GM18517 (cell line): ENCODE measurements around the gene TLE6.
"Not testable (repeated sequence)": the region's sequence is repeated elsewhere in the genome, so short reads cannot be mapped to it uniquely, and the experiment has no call there.

Experiments
- ATAC-seq: cut with Tn5 transposase; IDR thresholded peaks from one replicate; pipeline ENCODE4 v1.9.1; 2021; ENCODE audit warnings: mild to moderate bottlenecking, moderate library complexity; ENCODE audit not compliant: unreplicated experiment

Gene TLE6

GRCh38 chr19:2977001-2977745, at the start of gene TLE6:
TSS of gene TLE6 (plus strand) at chr19:2977564. CDS start at chr19:2978234, 670 bp downstream.
- peak; percentile 83 for ATAC-seq

DNA sequence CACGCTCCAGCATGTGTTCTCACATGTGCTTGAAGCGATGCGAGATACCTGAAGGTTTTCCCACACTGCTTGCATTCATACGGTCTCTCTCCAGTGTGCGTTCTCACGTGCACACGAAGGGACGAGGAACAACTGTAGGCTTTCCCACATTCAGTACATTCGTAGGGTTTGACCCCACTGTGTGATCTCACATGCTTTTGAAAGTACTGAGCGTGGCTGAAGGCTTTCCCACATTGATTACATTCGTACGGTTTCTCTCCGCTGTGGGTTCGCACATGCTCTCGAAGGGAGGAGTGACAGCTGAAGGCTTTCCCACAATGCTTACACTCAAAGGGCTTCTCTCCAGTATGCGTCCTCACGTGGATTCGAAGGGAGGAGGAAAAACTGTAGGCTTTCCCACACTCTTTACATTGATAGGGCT, 43.9 kb upstream of the TLE6 start:
- ATAC-seq, result no peak

- not testable (repeated sequence) for ATAC-seq
These were observed 41.5 kb upstream of the TLE6 start for GRCh38 chr19:2935863-2936262.

DNA sequence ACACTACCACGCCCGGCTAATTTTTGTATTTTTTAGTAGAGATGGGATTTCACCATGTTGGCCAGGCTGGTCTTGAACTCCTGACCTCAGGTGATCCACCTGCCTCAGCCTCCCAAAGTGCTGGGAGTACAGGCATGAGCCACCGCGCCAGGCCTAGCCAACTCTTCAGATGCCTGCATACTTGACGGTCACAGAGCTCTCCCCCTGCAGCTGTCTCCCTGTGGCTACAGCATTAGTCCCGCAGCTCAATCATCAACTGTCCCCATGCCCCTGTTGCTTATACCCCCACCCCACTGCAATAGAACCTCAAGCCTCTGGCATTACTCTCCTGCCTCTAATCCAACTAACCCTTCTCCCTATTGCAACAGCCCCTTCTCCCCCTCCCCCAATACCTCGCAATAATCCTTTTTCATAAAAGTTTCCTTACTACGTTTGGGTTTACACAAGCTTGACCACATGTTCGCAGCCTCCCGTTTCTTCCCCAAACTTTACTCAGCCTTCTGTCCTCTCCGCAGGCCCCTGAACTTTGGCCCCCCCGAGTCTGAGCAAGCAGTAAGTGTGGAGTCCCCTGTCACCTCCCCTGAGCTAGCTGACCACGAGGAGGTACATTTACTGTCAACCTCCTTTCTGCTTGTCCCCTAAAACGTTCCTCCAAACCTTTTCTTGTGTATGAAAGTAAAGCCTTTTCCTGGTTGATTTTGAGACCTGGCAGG, 34.3 kb upstream of the TLE6 start:
- no peak for ATAC-seq

GRCh38 chr19:2944403-2944774, 33.0 kb upstream of the TLE6 start:
- no peak for ATAC-seq

DNA sequence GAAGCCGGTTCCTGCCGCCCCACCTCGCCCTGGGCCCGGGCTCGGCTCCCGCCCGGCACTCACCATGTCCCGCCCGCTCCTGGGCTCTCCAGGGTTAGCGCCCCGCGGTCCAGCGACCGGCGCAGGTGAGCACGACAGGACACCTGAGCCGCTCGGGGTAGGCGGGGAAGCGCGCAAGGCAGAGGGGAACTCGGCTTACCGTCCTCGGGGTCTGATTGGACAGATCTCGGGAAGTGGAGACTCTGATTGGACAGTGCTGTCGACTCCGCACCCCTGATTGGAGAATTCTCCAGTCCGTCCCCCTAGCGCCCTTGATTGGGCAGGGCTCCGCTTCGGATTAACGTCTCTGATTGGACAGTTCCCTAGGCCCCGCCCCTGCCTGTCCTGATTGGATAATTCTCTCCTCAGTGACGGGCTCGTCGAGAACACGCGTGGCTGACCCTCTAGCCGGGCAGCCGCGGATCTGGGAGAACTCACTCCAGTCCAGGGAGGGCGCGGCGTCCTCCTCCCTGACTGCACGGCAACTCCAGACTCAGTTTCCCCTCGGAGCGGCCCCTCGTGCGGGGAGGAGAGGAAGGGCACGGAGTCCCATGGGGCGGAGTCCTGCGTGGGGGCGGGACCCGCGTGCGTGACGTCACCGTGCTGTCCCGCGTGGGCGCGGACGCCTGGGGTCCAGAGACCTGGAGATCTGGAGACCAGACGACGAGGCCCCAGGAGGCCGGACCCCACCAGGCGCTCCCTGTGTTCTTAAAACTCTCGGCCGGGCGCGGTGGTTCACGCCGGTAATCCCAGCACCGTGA, 32.4 kb upstream of the TLE6 start, which contains the start of gene ZNF77:
TSS of gene ZNF77 (minus strand) at position 197 of the 800 bp plus-strand sequence. CDS start at position 66, 131 bp downstream.
- ATAC-seq, result peak; percentile 91

GRCh38 chr19:2945575-2946184, 31.7 kb upstream of the TLE6 start:
- no peak for ATAC-seq

DNA sequence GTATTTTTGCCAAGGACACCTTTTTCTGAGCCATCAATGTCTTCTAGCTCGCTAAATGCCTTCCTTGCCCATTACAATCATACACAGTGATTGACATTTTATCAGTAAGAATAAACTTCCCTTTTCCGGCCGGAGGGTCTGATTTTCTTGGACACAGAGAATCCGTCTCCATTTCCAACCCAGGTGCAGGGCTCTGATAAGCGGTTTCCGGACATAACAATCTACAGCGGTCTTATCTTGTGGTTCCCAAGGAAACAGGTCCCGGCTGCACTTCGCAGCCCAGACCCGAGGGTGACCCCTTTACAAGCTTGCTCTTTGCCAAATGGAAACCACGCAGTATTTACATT, 27.5 kb upstream of the TLE6 start:
- no peak for ATAC-seq

- ATAC-seq, result peak; percentile 97
These were observed 26.9 kb upstream of the TLE6 start for GRCh38 chr19:2950286-2951124.

DNA sequence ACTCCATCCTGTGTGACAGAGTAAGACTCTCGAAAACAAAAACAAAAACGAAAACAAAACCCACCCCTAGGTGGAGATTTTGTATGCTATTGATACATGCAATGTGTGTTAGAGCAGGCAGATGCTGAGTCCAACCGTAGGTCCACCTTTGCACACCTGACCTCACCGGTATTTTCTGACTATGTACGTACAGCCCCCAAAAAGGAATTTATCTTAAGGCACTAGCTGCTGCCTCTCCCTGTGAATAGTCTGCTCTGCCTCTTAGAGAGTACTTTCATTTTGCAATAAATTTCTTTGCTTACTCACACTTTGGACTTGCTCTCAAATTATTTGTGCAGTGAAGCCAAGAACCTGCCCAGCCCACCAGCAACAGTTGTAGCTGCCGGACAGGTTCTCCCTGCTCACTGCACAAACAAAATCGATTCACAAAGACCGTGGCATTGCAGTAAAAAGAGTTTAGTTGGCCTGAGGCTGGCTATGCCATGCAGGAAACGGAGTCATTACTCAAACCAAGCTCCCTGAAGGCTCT, 24.3 kb upstream of the TLE6 start:
- no peak for ATAC-seq

DNA sequence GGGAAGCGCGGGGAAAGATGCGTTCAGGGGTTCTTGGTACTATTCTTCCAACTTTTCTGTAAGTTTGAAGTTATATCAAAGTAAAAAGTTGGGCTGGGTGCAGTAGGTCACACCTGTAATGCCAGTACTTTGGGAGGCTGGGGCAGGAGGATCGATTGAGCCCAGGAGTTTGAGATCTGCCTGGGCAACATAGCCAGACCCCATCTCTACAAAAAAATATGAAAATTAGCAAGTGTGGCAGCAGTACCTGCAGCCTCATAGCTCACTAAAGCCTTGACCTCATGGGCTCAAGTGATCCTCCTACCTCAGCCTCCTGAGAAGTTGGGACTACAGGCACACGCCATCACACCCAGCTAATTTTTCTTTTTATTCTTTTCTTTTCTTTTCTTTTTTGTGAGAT, 20.2 kb upstream of the TLE6 start:
- ATAC-seq, result no peak

DNA sequence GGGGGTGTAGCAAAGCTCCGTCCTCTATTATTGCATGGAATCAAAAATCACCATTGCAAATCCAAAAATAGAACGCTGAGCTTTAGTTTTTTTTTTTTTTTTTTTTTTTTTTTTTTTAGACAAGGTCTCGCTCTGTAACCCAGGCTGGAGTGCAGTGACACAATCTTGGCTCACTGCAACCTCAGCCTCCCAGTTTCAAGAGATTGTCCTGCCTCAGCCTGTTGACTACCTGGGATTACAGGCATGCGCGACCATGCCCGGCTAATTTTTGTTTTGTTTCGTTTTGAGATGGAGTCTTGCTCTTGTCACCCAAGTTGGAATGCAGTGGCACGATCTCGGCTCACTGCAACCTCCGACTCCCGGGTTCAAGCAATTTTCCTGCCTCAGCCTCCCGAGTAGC, 17.2 kb upstream of the TLE6 start:
- ATAC-seq, result no peak

DNA sequence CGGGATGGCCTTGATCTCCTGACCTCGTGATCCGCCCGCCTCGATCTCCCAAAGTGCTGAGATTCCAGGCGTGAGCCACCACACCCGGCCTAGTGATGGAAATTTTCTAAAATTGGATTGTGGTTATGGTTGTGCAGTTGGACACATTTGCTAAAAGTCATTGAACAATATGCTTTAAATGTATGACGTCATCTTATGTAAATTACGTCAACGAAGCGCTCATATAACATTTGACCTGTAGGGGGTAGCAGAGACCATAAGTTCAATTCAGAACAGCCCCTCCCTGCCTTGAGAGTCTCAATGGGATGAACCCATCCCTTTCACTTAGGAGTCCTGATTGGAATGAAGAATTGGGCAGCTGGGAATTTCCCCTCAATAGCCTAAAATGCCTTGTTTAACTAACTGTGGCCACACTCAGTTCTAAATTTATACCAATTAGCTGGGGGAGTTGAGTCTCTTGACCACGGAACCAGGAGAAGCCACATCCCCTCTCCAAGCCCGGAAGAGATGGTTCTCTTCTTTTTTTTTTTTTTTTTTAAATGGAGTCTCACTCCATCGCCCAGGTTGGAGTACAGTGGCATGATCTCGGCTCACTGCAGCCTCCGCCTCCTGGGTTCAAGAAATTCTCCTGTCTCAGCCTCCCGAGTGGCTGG, 15.2 kb upstream of the TLE6 start:
- ATAC-seq, result no peak

- ATAC-seq, result no peak
These were observed 14.2 kb upstream of the TLE6 start for GRCh38 chr19:2963122-2963521.

DNA sequence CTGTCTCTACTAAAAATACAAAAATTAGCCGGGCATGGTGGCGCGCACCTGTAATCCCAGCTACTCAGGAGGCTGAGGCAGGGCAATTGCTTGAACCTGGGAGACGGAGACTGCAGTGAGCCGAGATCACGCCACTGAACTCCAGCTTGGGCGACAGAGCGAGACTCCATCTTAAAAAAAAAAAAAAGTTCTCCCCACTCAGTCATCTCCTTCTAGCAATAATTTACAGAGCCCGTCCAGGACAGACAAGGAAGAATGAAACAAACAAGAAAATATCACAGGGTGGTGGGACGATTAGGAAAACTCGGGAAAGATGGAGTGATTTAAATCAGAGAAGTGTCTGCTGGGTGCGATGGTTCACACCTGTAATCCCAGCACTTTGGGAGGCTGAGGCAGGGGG, 13.7 kb upstream of the TLE6 start:
- not testable (repeated sequence) for ATAC-seq

DNA sequence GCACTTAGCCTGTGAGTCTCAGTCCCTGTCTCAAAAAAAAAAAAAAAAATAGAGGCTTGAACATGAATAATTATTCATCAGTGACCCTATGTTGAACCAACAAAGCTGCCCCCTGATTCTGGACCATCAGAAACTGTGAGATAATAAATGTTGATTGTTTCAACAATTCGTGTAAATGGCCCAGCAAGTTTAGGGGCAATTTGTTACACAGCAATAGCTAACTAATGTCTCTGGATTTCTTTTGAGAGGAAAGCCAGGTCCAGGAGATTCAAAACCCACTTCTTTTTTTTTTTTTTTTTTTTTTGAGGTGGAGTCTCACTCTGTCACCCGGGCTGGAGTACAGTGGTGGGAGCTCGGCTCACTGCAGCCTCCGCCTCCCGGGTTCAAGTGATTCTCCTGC, 12.5 kb upstream of the TLE6 start:
- ATAC-seq, result no peak

DNA sequence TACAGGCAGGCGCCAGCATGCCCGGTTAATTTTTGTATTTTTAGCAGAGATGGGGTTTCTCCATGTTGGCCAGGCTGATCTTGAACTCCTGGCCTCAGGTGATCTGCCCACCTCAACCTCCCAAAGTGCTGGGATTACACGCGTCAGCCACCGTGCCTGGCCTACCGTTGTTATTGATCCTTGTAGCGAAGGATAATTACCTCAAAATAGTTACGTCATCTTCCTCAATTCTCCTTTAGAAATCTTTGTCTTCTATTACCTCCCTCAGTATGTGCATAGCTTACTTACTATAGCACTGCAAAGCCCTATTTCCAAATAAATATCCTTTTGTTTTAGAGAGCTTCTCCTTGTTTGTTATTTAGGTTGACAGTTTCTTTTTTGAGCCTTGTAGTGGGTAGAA, 9.4 kb upstream of the TLE6 start:
- ATAC-seq, result no peak

- no peak for ATAC-seq
These were observed 8.3 kb upstream of the TLE6 start for GRCh38 chr19:2969104-2969504.

GRCh38 chr19:2970201-2970835, 7.0 kb upstream of the TLE6 start:
- ATAC-seq, result no peak
